Dermis blood vessel endothelial cell (primary cell): ENCODE data around the gene ABR. TPM values are rescaled to one million over a fixed set of nuclear protein-coding genes. Genes with fewer than 3 reads are reported as not detected.

Source experiments
- DNase-seq: peaks from one replicate; pipeline ENCODE4 v3.0.0; 2010
- total RNA-seq: library from RNA; depleted of rRNA; stranded (reverse); fragments of >200 nt; gene quantifications from 2 replicates; pipeline ENCODE4 v1.2.3, GENCODE V29; 2014

ABR gene
- total RNA-seq = 38.5 and 54.6 TPM in 2 replicates

DNA sequence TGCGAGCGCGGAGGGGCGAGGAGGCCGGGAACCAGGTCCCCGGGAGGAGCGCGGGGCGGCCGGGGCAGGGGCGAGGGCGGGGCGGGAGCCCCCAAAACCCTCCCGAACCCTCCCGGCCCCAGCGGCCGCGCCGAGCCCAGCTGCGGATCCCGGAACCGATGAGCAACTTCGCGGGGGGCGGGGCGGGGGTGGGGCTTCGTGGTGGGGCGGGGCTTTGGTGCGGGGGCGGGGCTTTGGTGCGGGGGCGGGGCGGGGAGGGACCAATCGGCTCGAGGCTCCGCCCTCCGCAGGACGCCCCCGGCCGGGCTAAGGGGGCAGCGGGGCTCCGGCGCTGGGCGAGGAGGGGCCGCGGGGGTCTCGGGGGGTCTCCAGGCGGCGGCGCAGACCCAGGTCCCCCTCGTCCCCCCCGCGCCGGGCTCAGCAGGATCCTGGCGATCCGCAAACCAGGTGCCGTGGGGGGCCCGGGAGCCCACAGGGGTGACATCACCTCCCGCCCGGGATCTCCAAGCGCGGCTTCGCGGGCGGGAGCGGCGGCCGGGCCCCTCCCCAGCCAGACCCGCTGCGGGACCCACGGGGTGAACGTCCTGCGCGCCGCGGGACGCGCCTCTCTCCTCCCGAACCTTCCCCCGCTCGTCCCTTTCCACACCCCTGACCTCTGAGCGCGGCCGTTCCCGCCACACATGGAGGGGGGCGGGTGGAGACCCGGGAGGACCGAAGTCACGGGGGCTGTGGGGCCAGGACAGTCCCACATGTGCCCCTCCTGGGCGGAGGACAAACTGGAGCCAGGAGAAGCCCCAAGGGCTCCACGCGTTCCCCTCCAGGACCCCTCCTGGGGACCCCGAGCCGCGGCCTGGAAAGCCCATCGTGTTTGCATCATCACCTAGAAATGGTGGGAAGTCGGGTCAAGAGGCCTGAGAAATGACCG, at the start of gene ABR:
Gene ABR, minus strand, starts transcription at position 164 of the 925 bp plus-strand sequence. CDS start 254 bp downstream, outside the sequence.
- peak; percentile 54 for DNase-seq

DNA sequence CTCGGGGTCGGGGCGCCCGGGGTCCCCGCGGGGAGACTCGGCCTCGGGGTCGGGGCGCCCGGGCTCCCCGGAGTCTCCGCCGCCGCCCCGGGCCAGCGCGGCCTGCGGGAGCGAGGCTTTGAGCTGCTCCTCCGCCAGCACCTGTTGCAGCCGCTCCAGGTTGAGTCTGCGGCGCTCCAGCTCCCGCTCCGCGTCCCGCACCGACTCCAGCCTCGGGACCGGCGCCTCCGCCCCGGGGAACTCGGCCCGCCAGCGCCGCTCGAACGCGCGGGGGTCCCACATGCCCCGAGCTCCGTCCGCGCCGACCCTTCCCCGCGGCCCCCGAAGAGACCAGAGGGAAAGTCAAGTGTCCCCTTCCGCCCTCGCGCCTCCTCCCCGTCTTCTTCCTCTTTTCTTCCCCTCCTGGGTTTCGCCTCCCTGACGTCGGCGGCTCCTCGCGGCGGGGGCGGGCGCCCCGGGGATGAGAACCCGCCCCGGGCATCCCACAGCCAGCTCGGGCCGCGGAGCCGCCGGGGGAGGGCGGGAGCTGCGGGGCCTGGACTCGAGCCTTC, 49.6 kb upstream of the ABR start:
- no peak for DNase-seq

- DNase-seq = no peak
Measured at GRCh38 chr17:1228781-1229348, 49.1 kb upstream of the ABR start.

- DNase-seq = no peak
Measured at GRCh38 chr17:1227917-1228780, 48.4 kb upstream of the ABR start.

- no peak for DNase-seq
Measured at GRCh38 chr17:1227365-1227764, 47.6 kb upstream of the ABR start.

- DNase-seq = no peak
Measured at GRCh38 chr17:1226308-1226707, 46.5 kb upstream of the ABR start.

- DNase-seq = no peak
Measured at GRCh38 chr17:1224330-1224729, 44.5 kb upstream of the ABR start.

GRCh38 chr17:1223662-1224061, 43.9 kb upstream of the ABR start:
- no peak for DNase-seq

- DNase-seq = no peak
Measured at GRCh38 chr17:1222321-1222720, 42.5 kb upstream of the ABR start.

DNA sequence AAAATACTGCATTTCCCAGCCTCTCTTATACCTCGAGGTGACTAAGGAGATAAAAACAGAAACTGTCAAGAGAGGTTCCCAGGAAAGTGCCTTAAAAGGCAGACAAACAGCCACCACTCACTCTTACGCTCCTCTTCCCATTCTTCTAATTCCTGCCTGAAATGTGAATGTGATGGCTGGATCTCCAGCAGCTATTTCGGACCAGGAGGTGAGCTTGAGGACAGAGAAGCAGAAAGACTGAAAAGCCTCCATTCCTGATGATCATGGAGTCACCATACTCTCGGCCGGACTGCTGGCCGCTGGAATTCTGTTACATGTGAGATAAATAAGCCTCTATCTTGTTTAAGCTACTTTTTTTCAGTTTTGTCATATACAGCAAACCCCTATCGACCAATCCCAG, 41.4 kb upstream of the ABR start:
- no peak for DNase-seq

- DNase-seq = no peak
Measured at GRCh38 chr17:1220346-1220745, 40.6 kb upstream of the ABR start.

DNA sequence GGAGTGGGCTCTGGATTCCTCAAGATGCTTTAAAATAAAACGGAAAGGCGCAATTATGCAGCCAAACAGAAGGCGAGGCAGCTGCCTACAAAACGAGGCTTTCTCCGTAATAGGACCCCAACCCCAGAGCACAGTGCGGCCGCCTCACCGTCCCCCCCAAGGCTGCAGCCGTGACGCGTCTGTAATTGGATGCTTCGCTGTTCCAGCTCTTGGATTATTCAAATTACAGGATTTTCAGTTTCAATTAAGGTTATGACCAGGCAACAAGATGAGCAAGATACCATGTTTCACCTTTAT, 37.3 kb upstream of the ABR start:
- no peak for DNase-seq

GRCh38 chr17:1216217-1217088, 36.7 kb upstream of the ABR start:
- DNase-seq = no peak

DNA sequence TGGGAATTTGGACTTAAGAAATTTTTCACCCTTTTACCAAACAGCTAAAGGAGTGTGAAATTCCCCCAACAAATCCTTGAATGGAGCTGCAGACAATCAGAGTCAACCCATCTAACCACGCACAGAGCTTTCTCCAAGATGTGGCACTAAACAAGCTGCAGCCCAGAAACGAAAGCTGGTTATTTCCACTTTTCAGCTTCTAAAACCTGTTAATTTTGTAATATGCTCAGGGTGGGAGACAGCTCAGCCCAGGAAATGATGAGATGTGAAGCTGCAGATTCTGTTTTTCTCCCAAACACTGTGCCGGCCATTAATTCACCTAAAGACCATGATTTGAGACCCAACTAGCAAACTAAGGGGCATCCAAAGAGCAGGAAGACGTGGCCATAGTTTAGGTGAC, 33.2 kb upstream of the ABR start:
- no peak for DNase-seq

DNA sequence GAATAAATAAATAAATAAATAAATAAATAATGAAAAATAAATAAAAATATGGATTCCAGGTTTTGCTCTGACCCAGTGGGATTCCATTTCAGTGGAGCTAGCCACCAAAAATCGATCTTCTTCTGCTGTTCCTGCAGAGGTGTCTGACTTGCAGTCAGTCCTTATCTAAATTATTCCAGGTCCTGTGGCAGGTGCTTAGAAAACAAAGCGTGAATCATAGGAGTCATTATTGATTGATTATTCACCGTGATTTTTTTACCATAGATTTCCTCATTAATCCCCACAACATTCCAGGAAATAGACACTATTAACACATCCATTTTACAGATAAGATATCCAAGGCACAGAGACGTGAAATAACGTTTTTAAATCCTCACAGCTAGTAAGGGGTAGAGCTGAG, 31.5 kb upstream of the ABR start:
- no peak for DNase-seq

GRCh38 chr17:1208966-1209365, 29.2 kb upstream of the ABR start:
- DNase-seq = no peak

DNA sequence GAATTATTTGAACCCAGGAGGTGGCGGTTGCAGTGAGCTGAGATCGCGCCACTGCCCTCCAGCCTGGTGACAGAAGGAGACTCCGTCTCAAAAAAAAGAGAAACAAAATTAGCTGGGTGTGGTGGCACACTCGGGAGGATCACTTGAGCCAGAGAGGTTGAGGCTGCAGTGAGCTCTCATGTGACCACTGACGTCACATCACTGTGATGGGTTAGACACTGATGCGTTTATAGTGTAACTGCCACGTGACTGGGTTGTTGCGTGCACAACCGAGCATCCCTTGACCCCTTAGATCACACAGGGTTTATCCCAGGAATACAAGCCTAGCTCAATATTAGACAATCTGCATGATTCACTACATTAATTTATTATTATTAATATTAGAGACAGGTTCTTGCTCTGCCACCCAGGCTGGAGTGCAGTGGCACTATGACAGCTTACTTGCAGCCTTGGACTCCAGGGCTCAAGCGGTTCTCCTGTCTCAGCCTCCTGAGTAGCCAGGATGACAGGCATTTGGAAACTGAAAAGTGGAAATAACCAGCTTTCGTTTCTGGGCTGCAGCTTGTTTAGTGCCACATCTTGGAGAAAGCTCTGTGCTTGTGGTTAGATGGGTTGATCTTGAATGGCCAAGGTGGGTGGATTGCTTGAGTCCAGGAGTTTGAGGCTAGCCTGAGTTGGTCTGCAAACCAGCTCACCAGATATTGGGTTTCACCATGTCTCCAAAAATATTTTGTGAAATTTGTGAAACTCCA, 26.4 kb upstream of the ABR start:
- DNase-seq = no peak

DNA sequence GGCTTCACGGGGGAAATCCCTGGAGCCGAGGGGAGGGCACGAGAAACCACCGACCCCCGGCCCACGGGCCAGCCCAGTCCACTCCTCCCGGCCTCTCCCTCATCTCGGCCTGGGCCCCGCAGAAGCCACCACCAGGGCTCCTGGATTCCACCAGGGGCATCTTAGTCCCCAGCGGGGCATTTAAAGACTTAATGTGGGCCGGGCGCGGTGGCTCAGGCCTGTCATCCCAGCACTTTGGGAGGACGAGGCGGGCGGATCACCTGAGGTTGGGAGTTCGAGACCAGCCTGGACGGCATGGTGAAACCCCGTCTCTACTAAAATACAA, 24.1 kb upstream of the ABR start:
- DNase-seq = no peak

GRCh38 chr17:1203111-1203966, 23.6 kb upstream of the ABR start:
- peak; percentile 77 for DNase-seq

GRCh38 chr17:1202291-1202690, 22.5 kb upstream of the ABR start:
- DNase-seq = no peak
